Neural progenitor cell (in vitro differentiated cells): ENCODE results near the gene IQGAP2. TPM values are rescaled to one million over a fixed set of nuclear protein-coding genes. Genes with fewer than 3 reads are reported as not detected.

Source experiments
- DNase-seq: peaks from one replicate; pipeline ENCODE4 v3.0.0-alpha.2; 2016; ENCODE audit warnings: low spot score
- H2AFZ ChIP-seq: fragments of 200-600 bp; sonication (generic); replicated peaks from 2 replicates; pipeline ENCODE4 v1.6.1; 2016; ENCODE audit warnings: antibody characterized with exemption
- H3F3A ChIP-seq: fragments of 200-600 bp; sonication (generic); 2 replicates; pipeline ENCODE4 v1.6.1; 2016; ENCODE audit warnings: antibody characterized with exemption, low read depth
- H3K27ac ChIP-seq: fragments of 200-600 bp; sonication (generic); 2 replicates; pipeline ENCODE4 v1.5.1; 2016; ENCODE audit warnings: mild to moderate bottlenecking
- H3K27me3 ChIP-seq: fragments of 200-600 bp; sonication (generic); 2 replicates; pipeline ENCODE4 v1.6.1; 2016; ENCODE audit warnings: mild to moderate bottlenecking, moderate library complexity
- H3K36me3 ChIP-seq: fragments of 200-600 bp; sonication (generic); 2 replicates; pipeline ENCODE4 v1.5.1; 2016
- H3K4me1 ChIP-seq: fragments of 200-600 bp; sonication (generic); 2 replicates; pipeline ENCODE4 v1.6.1; 2016; ENCODE audit warnings: mixed run types
- H3K4me2 ChIP-seq: fragments of 200-600 bp; sonication (generic); 2 replicates; pipeline ENCODE4 v1.6.1; 2016
- H3K4me3 ChIP-seq: fragments of 200-600 bp; sonication (generic); 2 replicates; pipeline ENCODE4 v1.5.1; 2016
- H3K79me2 ChIP-seq: fragments of 200-600 bp; sonication (generic); 2 replicates; pipeline ENCODE4 v1.6.1; 2016; ENCODE audit warnings: low read depth
- H3K9ac ChIP-seq: fragments of 200-600 bp; sonication (generic); 2 replicates; pipeline ENCODE4 v1.6.1; 2016
- H3K9me3 ChIP-seq: fragments of 200-600 bp; sonication (generic); 2 replicates; pipeline ENCODE4 v1.5.1; 2016; ENCODE audit warnings: low read depth
- H4K20me1 ChIP-seq: fragments of 200-600 bp; sonication (generic); 2 replicates; pipeline ENCODE4 v1.6.1; 2016; ENCODE audit warnings: low read depth
- H3K27ac Mint-ChIP-seq: 3 replicates; pipeline ENCODE4 v1.8.0; 2021; ENCODE audit warnings: mixed read lengths
- H3K27me3 Mint-ChIP-seq: 2 replicates; pipeline ENCODE4 v1.8.0; 2022; ENCODE audit warnings: low read depth, mild to moderate bottlenecking, inconsistent platforms, moderate library complexity, mixed read lengths; ENCODE audit not compliant: insufficient read depth
- H3K36me3 Mint-ChIP-seq: 3 replicates; pipeline ENCODE4 v1.8.0; 2021; ENCODE audit warnings: mixed read lengths
- H3K4me1 Mint-ChIP-seq: 3 replicates; pipeline ENCODE4 v1.8.0; 2021; ENCODE audit warnings: mixed read lengths
- H3K4me3 Mint-ChIP-seq: 3 replicates; pipeline ENCODE4 v1.8.0; 2021; ENCODE audit warnings: mild to moderate bottlenecking, moderate library complexity, mixed read lengths
- H3K9me3 Mint-ChIP-seq: 3 replicates; pipeline ENCODE4 v1.8.0; 2020; ENCODE audit warnings: mixed read lengths
- CTCF ChIP-seq: fragments of 200-600 bp; sonication (generic); IDR thresholded peaks from 2 replicates; pipeline ENCODE4 v1.5.1; 2017; ENCODE audit warnings: antibody characterized with exemption, mild to moderate bottlenecking
- EZH2 ChIP-seq: fragments of 200-600 bp; sonication (generic); IDR thresholded peaks from 2 replicates; pipeline ENCODE4 v1.6.1; 2017; ENCODE audit warnings: antibody characterized with exemption, mild to moderate bottlenecking, moderate library complexity
- EZH2phosphoT487 ChIP-seq: fragments of 200-600 bp; sonication (generic); IDR thresholded peaks from 2 replicates; pipeline ENCODE4 v1.6.1; 2017; ENCODE audit warnings: antibody characterized with exemption
- total RNA-seq: library from RNA; depleted of rRNA; stranded (reverse); fragments of >200 nt; gene quantifications from 2 replicates; pipeline ENCODE4 v1.2.3, GENCODE V29; 2015; ENCODE audit warnings: low replicate concordance

Gene IQGAP2
- total RNA-seq, 1 donor from 2014 or later = 37.7 TPM

- no peaks in the 10 kb centered on the region for H3K9me3 ChIP-seq
- H3K27me3 ChIP-seq = no peaks in the 10 kb centered on the region
- H2AFZ ChIP-seq = no peak overlapping the region
- no peak overlapping the region for H3K4me3 ChIP-seq
- peaks cover 16% of the 10 kb centered on the region for H3K4me1 Mint-ChIP-seq
- no peaks in the 10 kb centered on the region for H3K36me3 ChIP-seq
- TF ChIP-seq CTCF (no peak), EZH2phosphoT487 (no peak), EZH2 (no peak)
- DNase-seq = no peak
- H3K9me3 Mint-ChIP-seq = peaks cover 6% of the 10 kb centered on the region
- no peak overlapping the region for H3K9ac ChIP-seq
- no peak overlapping the region for H3K27ac Mint-ChIP-seq
- H4K20me1 ChIP-seq = no peaks in the 10 kb centered on the region
- no peaks in the 10 kb centered on the region for H3K4me1 ChIP-seq
- H3K79me2 ChIP-seq = no peaks in the 10 kb centered on the region
- no peaks in the 10 kb centered on the region for H3K27me3 Mint-ChIP-seq
- no peak overlapping the region for H3K27ac ChIP-seq
- H3K36me3 Mint-ChIP-seq = peaks cover 28% of the 10 kb centered on the region
- H3K4me3 Mint-ChIP-seq = no peak overlapping the region
- H3K4me2 ChIP-seq = no peak overlapping the region
- H3F3A ChIP-seq = no peaks in the 10 kb centered on the region
Measured at GRCh38 chr5:76688212-76688611, 285.1 kb downstream of the IQGAP2 start.

- Histone ChIP-seq H4K20me1 (no peaks in the 10 kb centered on the region), H3K4me3 (no peak overlapping the region), H3K4me2 (no peak overlapping the region), H3K4me1 (no peaks in the 10 kb centered on the region), H3K9me3 (no peaks in the 10 kb centered on the region), H3K36me3 (no peaks in the 10 kb centered on the region), H2AFZ (no peak overlapping the region), H3K9ac (no peak overlapping the region), H3K79me2 (no peaks in the 10 kb centered on the region), H3F3A (no peaks in the 10 kb centered on the region), H3K27me3 (no peaks in the 10 kb centered on the region), H3K27ac (no peak overlapping the region)
- Mint-ChIP-seq H3K4me1 (peaks cover 16% of the 10 kb centered on the region), H3K27me3 (no peaks in the 10 kb centered on the region), H3K9me3 (peaks cover 6% of the 10 kb centered on the region), H3K4me3 (no peak overlapping the region), H3K27ac (no peak overlapping the region), H3K36me3 (peaks cover 26% of the 10 kb centered on the region)
- TF ChIP-seq EZH2 = no peak
- no peak for TF ChIP-seq EZH2phosphoT487
- TF ChIP-seq CTCF = no peak
- no peak for DNase-seq
Measured at GRCh38 chr5:76688836-76689235, 285.8 kb downstream of the IQGAP2 start.

GRCh38 chr5:76689321-76690036 lies 286.4 kb downstream of the IQGAP2 start:
- no peaks in the 10 kb centered on the region for H3K36me3 ChIP-seq
- no peaks in the 10 kb centered on the region for H4K20me1 ChIP-seq
- no peak overlapping the region for H3K9ac ChIP-seq
- no peak overlapping the region for H3K4me3 ChIP-seq
- H3K9me3 ChIP-seq = no peaks in the 10 kb centered on the region
- no peaks in the 10 kb centered on the region for H3F3A ChIP-seq
- H2AFZ ChIP-seq = no peak overlapping the region
- H3K36me3 Mint-ChIP-seq = peaks cover 23% of the 10 kb centered on the region
- peaks cover 6% of the 10 kb centered on the region for H3K9me3 Mint-ChIP-seq
- peaks cover 16% of the 10 kb centered on the region for H3K4me1 Mint-ChIP-seq
- H3K79me2 ChIP-seq = no peaks in the 10 kb centered on the region
- no peak overlapping the region for H3K4me3 Mint-ChIP-seq
- no peaks in the 10 kb centered on the region for H3K27me3 Mint-ChIP-seq
- H3K4me2 ChIP-seq = no peak overlapping the region
- H3K4me1 ChIP-seq = no peaks in the 10 kb centered on the region
- H3K27ac ChIP-seq = no peak overlapping the region
- DNase-seq = no peak
- H3K27me3 ChIP-seq = no peaks in the 10 kb centered on the region
- TF ChIP-seq EZH2 (no peak), CTCF (no peak), EZH2phosphoT487 (no peak)
- no peak overlapping the region for H3K27ac Mint-ChIP-seq
